ENCODE data around the gene RNF214. TPM values are rescaled to one million over a fixed set of nuclear protein-coding genes. Genes with fewer than 3 reads are reported as not detected.

Gene RNF214
- total and polyA plus RNA-seq, 10 of the 15 experiments (the other 5 are each of a cell fraction or from before 2014, with no cell fraction given), result 4.8 to 16.8 (median 10.5) TPM

GRCh38 chr11:117199053-117199915 is 33.2 kb upstream of the RNF214 start, which contains the start of gene TAGLN:
TAGLN (plus strand) TSS chr11:117199370; CDS start chr11:117203014, 3,644 bp downstream.
- Histone ChIP-seq H3K9ac (ENCODE audit: control insufficient read depth, insufficient read depth, low read length) (no peak within 1 kb of the TSS), H3K79me2 (ENCODE audit: control insufficient read depth, insufficient read depth, low read length) (no peaks in the 10 kb centered on the region), H2AFZ (ENCODE audit: control insufficient read depth, low read depth, low read length) (no peak within 1 kb of the TSS), H4K20me1 (ENCODE audit: control insufficient read depth, insufficient read depth) (no peaks in the 10 kb centered on the region), H3K36me3 (ENCODE audit: control insufficient read depth in 2 of 2, insufficient read depth in 2 of 2, low read length in 1 of 2) (no peaks in the 10 kb centered on the region; a peak in 2 of 4 replicates), H3K27ac (ENCODE audit: control insufficient read depth, insufficient read depth) (no peak within 1 kb of the TSS), H3K4me3 (no peak within 1 kb of the TSS), H3K4me1 (ENCODE audit: control insufficient read depth, insufficient read depth, low read length) (no peaks in the 10 kb centered on the region), H3K9me3 (replicated peaks; ENCODE audit: control insufficient read depth, insufficient read depth, low read length) (no peaks in the 10 kb centered on the region), H3K27me3 (replicated peaks in 1 of 2; ENCODE audit: control insufficient read depth in 2 of 2, insufficient read depth in 2 of 2, low read length in 1 of 2) (no peaks in the 10 kb centered on the region), H3K4me2 (ENCODE audit: control insufficient read depth, insufficient read depth) (no peak within 1 kb of the TSS)
- WGBS (ENCODE audit: insufficient coverage, insufficient replicate concordance, low lambda C conversion rate, missing lambda C conversion rate), result 91% methylated on average over 31 of the region's 34 CpGs
- ATAC-seq, result no peak
- in situ Hi-C loops (cut with MboI), result no loop called here
- TF ChIP-seq PML (IDR thresholded peaks at IDR 0.05; ENCODE audit: low read length) (no peak), MTA2 (IDR thresholded peaks at IDR 0.05; ENCODE audit: low read depth) (no peak), NR2F1 (conservative IDR thresholded peaks at IDR 0.05) (no peak), IRF4 (IDR thresholded peaks at IDR 0.05; ENCODE audit: low read depth, low read length) (no peak), SUPT20H (IDR thresholded peaks at IDR 0.05; ENCODE audit: borderline replicate concordance, control insufficient read depth, low read depth, low read length) (no peak), CTCF (IDR thresholded peaks at IDR 0.05 in 2 of 3, conservative IDR thresholded peaks at IDR 0.05 in 1 of 3; ENCODE audit: control insufficient read depth in 2 of 3, extremely low read depth in 1 of 3, insufficient read depth in 1 of 3, low read depth in 3 of 3, low read length in 3 of 3) (no peak), NBN (IDR thresholded peaks at IDR 0.05) (no peak)
- TF ChIP-seq, protein P1, sequence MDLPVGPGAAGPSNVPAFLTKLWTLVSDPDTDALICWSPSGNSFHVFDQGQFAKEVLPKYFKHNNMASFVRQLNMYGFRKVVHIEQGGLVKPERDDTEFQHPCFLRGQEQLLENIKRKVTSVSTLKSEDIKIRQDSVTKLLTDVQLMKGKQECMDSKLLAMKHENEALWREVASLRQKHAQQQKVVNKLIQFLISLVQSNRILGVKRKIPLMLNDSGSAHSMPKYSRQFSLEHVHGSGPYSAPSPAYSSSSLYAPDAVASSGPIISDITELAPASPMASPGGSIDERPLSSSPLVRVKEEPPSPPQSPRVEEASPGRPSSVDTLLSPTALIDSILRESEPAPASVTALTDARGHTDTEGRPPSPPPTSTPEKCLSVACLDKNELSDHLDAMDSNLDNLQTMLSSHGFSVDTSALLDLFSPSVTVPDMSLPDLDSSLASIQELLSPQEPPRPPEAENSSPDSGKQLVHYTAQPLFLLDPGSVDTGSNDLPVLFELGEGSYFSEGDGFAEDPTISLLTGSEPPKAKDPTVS (IDR thresholded peaks at IDR 0.05; ENCODE audit: low read depth, low read length), result no peak
- intact Hi-C loops (cut with micrococcal nuclease; ENCODE audit: unreplicated experiment), result no loop called here
- DNase-seq (ENCODE audit: low read depth, low spot score), result no peak
- CTCF ChIA-PET, result interaction anchor here (2.1 kb wide), 1 partner anchor 18 kb away, joined by 5 read pairs; no protein-coding TSS in a partner anchor
- RAD21 ChIA-PET (ENCODE audit: unreplicated experiment), result no interaction called here
- SMC1A ChIA-PET (ENCODE audit: uncharacterized antibody, unreplicated experiment), result no interaction called here
- FAIRE-seq, result no peak
- POLR2A ChIA-PET, result no interaction called here
- no TSS peak for BruUV-seq (replicated peaks)
